CD4-positive, alpha-beta T cell treated with Interleukin-6 for 4 hours (primary cell): ENCODE results near the gene ITPR2.
"Not testable (repeated sequence)": the region's sequence is repeated elsewhere in the genome, so short reads cannot be mapped to it uniquely, and the experiment has no call there.

Experiments
- DNase-seq: peaks from one replicate; pipeline ENCODE4 v3.0.0-alpha.2; 2020; ENCODE audit warnings: mixed read lengths

ITPR2 gene

DNA sequence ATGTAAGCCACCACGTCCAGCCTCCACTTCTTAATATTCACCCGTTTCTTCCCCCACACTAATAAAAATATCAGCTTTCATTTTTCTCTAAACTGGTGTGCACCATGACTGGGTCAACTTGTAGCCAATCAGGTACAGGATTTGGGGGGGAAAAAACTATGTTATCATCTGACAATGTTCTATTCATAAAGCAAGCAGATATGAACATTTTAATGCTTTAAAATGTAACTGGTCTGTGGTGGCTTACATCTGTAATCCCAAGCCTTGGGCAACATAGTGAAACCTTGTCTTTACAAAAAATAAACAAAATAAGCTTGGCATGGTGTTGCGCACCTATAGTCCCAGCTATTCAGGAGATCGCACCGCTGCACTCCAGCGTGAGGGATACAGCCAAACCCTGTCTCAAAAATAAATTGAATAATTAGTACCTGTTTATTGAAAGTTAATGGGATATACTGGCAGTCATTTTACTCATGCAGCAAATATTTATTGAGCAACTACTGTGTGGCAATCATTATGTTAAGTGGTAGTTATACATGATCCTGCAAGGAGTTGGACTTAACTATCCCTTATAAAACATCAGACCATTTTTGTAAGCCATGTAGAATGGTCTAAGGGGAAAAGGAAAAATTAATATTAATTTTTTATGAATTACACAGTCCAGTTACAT is 15.3 kb upstream of the ITPR2 start:
- DNase-seq, result no peak

DNA sequence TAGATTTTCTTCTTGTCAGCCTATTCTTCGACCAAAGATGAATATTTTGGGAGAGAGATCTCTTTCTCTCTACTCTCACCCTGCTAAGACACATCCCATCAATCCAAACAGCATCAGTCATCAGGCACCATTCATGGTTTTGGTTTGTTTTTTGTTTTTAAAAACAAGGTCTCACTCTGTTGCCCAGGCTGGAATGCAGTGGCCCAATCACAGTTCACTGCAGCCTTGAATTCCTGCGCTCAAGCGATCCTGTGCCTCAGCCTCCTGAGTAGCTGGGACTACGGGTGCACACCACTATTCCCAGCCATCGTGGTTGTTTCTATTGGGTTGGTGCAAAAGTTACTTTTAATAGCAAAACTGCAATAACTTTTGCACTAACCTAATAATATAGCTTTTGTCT is 14.4 kb upstream of the ITPR2 start:
- no peak for DNase-seq

DNA sequence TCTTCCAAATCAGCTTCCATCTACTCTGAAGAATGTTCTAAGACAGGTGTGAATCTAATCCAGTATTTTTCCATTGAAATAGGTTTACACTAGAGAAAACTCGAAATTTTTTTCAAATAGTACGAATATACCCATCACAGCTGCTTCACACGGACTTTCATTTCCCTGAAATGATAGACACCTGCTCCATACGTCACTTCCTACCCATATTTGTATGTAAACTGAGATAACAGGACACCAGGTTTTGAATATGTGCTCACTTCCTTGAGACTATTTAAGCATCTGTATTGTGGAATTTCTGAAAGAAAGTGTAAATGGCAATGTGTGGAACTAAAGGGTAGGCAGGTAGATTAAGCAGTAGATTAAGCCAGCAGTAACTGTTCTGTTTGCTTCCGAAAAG is 13.4 kb upstream of the ITPR2 start:
- no peak for DNase-seq

DNA sequence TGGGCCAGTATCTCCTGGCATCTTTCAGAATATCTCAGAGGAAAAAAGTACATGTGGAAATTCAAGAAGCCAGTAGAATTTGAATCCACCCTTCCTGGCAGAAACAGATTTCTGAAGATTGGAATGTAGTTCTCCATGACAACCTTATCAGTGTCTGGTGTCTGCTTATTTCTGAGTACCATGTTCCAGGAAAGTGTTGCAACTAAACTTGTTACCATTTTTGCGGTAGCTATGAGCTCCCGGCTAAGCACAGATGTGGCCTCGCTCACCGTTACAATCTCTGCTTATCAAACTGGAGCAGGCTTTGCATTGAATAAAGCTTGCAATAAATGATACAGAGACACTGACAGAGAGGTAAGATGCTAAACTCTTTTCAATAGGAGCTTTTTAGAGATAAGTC is 13.0 kb upstream of the ITPR2 start:
- DNase-seq, result no peak

DNA sequence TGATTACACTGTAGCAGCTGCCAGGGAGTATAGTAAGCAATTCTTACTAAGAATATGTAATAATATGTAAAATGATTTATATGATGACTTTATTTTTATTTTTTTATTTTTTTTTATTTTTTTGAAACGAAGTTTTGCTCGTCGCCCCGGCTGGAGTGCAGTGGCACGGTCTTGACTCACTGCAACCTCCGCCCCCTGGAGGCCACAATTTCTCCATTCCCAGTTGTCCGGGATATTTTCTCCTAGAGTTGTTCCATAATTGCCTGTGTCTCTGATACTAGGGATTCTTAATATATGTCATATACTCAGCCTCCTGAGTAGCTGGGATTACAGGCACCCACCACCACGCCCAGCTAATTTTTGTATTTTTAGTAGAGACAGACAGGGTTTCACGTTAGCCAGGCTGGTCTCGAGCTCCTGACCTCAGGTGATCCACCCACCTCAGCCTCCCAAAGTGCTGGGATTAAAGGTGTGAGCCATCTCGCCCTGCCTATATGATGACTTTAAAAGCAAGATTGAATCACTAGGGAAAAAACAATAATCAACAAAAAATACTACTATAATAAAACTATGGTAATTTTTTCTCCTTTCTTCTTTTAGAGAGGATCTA is 12.2 kb upstream of the ITPR2 start:
- DNase-seq, result peak; percentile 53

DNA sequence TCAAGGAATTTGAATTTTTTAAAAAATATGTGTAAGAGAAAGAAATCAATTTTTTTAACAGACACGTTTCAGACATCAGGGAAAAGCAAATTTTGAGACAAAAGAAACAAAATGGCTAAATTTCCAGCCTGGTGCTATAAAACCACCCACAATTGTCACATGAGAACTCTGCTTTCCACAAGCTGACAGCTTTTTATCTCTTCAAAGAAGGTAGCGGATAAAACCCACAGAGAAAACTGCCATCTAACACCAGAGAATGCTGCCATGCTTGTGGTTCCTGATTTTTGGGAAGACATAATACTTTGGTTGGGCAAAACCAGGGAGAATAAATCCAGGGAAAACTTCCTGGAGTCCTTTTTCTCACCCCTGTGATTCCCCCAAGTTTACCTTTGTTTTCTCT is 10.3 kb upstream of the ITPR2 start:
- DNase-seq, result no peak

DNA sequence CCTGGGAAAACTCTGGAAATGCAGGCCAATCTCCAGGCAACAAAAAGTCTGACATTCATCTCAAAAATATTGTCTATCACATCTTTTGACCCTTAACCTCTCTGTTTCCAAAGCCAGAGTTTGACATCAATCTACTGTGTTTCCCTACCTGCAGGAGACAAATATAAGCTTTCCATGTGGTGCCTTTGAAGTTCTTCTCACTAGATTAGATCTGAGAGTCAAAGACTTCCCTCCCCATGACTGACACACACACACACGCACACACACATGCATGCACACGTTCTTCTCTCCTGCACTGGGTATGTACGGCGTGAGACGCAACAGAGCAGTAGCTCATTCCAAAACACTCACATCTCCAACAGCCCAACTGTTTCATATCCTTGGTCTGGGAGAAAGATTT is 8.1 kb upstream of the ITPR2 start:
- DNase-seq, result peak; percentile 50

DNA sequence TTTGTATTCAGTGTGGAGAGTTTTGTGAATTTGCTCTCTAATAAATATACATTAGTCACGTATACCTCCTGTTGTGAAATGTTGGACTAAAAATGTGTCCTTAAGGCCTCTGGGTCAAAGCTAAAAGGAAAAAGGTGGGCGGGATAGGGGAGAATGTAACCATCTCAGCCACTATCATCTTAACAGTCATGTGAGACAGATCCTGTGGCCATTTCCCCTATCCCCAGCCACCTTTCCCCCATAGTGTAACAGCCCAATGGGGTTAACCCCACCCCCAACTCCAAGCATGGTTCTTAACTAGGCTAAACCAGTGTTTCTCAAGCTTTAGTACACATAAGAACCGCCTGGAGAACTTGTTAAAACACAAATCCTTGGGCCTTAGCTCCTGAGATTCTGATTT is 6.5 kb upstream of the ITPR2 start:
- no peak for DNase-seq

DNA sequence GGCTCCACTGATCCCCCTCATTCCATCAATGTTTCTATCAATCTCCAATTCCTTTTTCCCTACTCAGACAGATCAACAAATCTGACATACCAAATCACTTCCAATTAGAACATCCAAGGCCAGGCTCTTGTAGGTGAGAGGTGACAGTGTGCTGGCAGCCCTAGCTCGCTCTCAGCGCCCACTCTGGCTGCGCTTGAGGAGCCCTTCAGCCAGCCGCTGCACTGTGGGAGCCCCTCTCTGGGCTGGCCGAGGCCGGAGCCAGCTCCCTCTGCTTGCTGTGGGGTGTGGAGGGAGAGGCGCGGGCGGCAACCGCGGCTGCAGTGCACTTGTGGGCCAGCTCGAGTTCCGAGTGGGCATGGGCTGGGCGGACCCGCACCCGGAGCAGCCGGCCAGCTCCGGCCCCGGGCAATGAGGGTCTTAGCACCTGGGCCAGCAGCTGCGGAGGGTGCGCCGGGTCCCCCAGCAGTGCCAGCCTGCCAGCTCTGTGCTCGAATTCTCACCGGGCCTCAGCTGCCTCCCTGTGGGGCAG is 6.0 kb upstream of the ITPR2 start:
- DNase-seq, result no peak

DNA sequence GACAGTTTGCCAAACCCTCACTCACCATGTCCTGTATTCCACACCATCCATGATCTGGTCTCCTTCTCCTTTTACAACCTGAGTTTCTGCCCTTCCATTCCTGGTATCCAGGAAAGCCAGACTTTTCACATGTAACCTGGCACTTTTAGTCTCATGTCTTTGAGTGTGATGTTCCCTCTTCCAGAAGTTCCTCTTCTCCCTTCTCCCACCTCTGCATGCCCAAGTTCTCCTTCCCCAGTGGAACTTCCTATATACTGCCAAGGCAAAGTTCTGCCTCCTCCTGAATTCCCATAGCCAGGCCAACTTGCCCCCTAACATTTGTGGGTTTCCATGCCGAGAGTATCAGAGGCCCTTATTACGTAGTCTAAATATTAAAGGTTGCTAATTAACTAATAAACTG is 3.2 kb upstream of the ITPR2 start:
- DNase-seq, result no peak

DNA sequence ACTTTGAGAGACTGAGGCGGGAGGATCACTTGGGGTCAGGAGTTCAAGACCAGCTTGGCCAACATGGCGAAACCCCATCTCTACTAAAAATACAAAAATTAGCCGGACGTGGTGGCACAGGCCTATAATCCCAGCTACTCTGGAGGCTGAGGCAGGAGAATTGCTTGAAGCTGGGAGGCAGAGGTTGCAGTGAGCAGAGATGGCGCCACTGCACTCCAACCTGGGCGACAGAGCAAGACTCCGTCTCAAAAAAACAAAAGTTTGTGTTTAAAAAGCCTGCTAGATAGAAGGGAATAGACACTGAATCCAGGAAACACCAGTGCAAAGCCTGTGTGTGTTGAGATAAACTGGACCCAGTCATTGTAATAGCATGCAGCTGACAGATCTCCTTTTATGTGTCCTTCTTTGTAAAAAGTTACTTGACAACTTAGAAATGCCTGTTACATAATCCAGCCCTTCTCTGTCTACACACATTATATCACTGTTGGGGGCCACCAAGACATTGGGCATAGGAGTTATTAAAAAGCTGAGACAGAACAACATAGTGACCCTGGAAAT is 1.6 kb upstream of the ITPR2 start:
- DNase-seq, result not testable (repeated sequence)

DNA sequence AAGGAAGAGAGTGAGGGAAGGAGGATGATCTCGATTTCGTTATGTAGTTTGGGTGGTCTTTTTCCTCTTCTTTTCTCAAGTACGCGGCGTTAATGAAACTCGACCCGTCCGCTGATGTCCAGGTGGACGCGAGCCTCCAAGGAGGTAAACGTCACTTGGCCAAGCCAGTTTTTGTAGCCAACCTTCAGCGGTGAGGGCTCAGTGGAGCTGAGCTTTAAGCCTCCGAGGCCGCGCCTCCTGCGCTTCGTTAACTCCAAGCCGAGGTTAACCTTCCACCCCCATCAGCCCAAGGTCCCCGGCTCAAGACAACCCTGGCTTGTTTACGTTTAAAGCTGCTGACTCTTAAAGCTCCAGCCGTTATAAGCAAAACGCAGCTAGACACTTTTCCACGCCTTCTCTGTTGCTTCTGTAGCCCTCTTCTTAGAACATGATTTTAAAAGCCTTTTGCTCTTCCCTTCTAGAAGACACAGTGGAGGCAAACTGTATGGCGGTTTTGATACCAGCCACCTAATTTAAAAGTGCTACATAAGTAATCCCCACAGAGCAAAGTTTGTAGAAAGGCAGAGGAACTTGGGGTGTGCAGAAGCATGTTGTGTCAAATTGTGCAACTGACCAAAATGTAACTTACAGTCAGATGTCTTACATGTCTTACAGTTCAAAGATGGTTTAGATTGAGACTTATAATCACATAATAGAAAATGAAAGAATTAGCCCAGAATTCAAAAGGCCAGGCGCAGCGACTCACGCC is 923 bp upstream of the ITPR2 start:
- DNase-seq, result peak; percentile 54

DNA sequence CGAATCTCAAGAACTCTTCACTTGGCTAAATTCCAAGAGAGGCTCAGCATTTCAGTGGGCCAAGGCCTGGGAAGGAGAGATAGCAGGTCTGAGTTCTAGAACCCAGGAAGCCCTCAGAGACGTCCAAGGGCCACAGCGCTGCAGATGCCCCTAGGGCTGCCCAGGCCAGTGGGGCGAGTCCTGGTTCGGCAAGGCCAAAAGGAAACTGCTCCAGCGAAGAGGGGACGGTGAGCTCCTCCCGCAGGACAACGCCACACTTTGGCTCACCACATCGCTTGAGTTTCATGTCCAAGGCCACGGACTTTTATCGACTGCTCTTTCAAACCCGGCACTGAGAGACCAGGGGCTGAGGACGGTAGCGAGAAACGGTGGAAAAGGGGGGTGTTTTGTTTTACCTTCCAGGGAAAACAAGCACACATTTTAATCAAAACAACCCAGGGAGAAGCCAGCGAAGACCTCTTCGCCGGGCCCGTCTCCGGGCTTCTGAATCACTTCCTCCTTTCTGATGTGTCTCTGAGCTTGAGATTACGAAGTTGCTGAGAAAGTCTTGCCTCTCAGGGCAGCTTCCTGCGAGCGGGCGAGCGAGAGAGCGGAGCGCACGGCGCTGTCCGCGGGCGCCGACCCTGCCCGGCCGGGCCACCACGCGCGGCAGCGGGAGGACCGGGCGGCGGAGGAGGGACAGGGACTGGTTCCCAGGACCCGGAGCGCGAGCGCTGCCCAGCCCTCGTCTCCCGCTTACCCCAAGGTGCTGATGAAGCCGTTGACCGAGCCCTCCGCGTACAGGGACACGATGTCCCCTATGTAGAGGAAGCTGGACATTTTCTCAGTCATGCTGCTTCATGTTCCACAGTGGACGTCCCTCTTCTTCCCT is 808 bp downstream of the ITPR2 start:
- DNase-seq, result peak; percentile 74

DNA sequence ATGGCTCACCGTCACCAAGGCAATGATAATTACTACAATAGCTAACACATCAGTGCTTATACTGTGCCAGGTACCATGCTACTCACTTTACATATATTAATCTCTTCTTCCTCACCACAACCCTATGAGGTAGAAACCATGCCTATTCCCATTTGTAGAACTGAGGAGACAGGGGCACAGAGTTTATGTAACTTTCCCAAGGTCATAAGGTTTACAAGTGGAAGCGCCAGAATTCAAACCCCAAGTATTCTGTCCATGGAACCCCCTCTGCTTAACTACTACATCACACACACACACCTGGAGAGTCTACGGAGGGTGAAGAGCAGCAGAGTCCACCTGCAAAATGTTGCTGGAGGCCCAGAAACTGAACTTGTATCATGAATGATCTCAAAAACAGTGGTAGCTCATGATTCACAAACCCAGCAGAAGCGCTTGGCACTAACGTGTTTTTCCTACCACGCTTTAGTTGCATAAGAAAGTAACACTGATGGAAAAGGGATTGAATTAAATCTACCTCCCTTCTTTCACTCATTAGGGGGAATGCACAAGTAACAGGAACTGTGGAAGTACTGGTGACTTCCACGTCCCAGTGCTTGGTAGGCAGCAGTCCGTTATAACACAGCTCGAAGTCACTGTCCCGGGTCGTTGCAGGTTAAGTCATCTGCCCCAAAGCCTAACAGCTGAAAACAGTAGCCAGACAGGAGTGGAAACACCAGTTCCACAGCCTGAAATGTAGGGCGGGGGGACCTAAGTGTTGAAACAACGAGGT is 2.0 kb downstream of the ITPR2 start:
- DNase-seq, result no peak

DNA sequence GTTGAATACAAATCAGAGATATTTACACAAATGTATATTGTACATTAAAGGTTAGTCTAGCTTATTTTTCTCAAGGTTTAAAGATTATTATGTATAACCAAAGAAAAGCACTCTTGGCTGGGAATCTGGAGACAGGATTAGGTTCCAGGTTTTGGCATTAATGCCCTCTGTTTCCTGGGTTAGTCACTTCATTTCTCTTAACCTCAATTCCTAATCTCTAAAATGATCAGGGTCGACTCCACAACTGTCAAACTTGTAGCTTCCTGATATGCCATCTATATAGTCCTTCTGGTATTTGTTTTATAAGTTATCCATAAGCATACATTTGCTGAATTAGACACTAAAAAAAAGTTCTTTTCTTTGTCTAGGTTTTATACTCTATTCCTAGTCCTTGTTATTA is 2.6 kb downstream of the ITPR2 start:
- DNase-seq, result no peak

DNA sequence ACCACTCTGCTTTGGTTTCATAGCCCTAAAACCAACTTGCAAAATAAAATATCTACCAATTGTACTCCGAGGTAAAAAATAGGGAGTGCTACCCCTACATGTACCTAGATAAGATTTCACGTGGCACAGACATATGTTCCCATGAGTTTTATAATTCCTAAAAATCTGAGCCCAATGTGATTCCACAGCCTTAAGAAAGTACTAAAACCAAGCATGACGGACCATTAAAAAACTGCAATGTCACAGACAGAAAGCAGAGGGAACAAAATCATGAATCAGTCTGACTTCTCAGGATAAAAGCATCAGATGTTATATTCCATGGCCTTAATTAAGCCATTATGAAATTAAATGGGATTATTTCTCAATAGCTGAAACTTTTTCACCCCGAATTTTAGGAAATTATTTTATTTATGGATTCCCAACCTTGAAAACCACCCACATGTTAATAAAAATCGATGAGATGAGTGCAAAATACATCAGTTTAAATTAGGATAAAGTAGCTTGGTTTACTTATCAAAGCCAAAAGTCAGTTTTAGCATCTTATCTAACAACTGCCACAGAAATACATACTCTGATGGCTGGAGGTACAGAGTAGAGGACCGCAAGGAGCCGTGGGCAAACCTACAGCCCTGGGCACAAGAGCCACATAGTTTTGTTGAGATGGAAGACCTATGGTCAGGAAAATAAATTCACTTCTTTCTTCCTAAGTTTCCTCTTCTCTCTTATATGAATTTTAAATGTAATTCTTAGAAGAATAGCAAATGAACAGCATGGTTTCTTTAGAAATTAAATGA is 4.5 kb downstream of the ITPR2 start:
- no peak for DNase-seq

DNA sequence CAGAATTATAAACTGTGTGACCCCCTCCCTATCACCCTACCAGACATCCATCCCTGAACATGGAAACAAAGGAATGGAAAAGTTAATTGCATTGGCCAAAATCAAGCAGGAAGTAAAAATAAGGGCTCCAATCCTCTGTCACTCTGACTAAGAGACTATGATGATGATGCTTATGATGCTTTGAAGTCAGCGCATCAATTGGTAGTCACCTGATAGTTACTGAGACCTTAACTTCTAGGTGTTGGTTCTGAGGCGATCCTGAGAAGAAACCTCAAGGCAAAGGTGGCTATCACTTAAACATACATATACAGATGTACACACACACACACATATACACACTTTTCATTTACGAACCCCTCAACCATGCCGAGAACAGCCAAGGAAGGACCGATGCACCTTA is 6.6 kb downstream of the ITPR2 start:
- no peak for DNase-seq

DNA sequence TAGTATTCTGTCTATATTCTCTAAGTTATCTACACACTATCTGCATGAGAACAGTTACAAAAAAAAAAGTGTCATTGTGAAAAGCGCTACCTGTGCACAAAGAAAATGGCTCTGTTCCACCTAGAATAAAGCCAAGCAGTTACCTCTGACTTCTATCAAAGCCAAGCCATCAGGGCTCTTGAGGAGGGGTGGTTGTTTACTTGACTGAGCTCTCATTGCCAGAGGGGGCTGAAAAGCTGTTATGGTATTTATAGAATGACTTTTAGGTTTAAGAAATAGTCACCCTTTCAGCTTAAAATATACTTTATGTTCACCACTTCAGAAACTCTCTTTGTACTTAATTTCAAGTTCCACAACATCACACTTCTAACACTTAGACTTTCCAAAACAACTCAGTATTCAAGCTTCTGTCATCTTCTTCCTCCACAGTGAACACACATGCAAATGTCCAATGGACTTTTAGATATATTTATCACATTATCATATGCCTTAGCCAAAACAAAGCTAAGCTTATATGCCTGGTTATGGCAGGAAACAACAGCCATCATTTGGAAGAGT is 7.5 kb downstream of the ITPR2 start:
- DNase-seq, result no peak

DNA sequence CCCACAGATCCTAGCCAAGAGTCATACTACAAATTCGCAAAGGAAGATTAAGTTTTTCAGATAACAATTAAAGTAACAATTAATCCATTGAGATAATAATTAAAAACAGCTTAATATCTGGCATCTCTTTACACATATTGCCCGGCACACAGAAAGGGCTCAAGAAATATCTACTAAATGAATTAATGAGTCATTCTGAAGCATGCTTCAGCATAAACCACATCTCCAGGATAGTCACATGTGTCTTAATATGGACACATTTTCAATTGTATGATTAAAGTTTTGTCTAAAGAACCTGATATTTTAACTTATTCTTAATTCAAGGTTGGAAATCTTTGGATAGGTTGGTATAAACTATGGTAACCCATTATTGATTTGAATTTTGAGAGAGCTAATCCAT is 9.6 kb downstream of the ITPR2 start:
- no peak for DNase-seq

DNA sequence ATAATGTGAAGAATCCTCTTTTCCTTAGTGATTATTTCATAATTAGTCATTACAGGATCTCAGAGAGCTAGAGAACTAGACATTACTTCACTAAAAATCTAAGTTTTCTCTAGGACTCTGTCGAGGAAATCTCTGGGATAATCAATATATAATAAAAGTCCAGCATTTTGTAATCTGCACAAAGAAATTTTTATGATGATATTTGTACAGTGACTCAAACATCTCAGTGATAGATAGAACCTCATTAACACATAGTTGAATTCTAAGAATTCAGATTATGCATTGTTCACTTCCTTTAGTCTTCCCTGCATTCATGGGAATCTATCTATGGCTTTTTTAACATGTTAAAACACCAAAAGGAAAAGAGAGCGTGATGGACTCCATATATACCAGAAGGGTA is 11.0 kb downstream of the ITPR2 start:
- no peak for DNase-seq

DNA sequence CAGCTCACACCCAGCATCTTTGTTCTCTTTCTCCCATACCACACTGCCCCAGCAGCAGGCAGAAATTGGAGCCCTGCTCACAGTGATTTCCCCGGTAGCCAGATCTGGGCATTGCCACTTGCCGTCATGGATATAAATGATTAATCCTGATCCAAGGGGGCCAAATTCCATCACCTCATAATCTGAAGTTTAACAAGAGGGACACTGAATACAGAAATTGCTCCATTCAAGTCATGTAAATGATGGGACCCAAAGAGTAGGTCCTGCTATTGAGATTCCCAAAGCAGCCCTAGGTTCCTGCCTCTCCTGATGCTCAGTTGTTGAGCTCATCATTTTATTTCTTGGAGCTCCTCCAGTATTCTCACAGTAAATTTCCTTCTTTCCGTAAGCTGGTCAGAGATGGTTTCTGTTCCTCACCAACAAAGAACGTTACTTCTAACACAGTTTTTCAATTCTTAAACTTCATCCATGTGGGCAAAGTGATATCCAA is 11.7 kb downstream of the ITPR2 start:
- DNase-seq, result no peak
